GM18502 (cell line): ENCODE measurements around the gene TH.

Source experiments
- ATAC-seq: cut with Tn5 transposase; IDR thresholded peaks from one replicate; pipeline ENCODE4 v1.9.1; 2021; ENCODE audit warnings: mild to moderate bottlenecking; ENCODE audit not compliant: unreplicated experiment, poor library complexity

Gene TH

GRCh38 chr11:2164861-2165555 lies 6.6 kb downstream of the TH start:
- no peak for ATAC-seq

GRCh38 chr11:2164081-2164480 lies 7.5 kb downstream of the TH start:
- no peak for ATAC-seq

DNA sequence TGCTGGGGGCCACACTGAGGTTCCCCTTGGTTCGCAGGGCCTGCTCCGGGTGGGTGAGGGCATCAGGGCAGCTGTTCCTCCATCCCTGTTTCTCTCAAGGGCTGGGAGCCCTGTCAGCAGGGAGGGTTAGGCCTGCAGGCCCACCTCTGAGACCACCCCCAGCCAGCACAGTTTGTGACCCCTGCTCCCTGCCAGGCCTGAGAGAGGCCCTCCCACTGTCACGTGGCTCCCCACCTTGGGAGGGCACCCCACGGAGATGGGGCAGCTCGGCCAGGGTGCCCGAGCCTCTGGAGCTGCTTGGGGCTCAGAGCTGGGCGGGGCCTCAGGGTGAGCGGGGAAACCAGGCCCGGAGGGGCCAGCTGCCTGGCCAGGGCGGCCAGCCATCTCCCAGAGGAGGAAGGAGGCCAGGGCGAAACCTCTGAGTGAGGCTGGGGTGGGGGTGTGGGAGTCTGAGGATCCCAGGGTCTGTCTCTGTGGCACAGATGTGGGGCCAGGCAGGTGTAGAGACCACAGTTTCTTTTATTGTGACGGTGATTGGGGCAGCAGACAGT lies 8.1 kb downstream of the TH start:
- ATAC-seq = no peak

DNA sequence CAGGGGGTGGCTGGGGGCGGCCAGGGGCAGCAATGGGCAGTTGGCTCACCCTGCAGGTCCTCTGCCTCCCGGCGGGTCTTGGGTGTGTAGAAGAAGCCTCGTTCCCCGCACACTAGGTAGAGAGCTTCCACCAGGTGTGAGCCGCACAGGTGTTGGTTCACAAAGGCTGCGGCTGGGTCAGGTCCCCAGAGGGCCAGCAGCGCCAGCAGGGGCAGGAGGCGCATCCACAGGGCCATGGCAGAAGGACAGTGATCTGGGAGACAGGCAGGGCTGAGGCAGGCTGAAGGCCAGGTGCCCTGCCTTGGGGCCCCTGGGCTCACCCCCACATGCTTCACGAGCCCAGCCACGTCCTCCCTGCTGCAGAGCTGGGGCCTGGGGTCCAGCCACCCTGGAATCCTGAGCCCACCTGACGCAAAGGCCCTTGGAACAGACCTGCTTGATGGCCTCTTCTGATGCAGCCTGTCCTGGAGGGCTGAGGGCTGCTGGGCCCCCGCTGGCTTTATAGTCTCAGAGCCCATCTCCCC lies 10.8 kb downstream of the TH start, which contains the start of gene INS:
Gene INS (minus strand): TSS at position 474 of the 524 bp plus-strand sequence. CDS start 238 bp downstream, at position 236.
- ATAC-seq = no peak

DNA sequence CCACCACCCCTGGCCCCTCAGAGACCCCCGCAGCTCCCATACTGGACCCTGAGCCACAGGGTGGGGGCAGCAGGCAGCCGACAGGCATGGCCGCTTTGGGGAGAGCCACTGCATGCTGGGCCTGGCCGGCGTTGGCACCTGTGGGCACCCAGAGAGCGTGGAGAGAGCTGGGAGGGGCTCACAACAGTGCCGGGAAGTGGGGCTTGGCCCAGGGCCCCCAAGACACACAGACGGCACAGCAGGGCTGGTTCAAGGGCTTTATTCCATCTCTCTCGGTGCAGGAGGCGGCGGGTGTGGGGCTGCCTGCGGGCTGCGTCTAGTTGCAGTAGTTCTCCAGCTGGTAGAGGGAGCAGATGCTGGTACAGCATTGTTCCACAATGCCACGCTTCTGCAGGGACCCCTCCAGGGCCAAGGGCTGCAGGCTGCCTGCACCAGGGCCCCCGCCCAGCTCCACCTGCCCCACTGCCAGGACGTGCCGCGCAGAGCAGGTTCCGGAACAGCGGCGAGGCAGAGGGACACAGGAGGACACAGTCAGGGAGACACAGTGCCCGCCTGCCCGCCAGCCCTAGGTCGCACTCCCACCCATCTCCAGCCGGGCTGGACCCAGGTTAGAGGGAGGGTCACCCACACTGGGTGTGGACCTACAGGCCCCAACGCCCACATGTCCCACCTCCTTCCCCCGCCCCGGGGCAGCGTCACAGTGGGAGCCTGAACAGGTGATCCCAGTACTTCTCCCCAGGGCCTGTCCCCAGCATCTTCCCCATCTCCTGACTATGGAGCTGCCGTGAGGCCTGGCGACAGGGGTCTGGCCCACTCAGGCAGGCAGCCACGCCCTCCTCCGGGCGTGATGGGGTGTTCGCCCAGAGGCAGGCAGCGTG lies 11.8 kb downstream of the TH start:
- no peak for ATAC-seq

DNA sequence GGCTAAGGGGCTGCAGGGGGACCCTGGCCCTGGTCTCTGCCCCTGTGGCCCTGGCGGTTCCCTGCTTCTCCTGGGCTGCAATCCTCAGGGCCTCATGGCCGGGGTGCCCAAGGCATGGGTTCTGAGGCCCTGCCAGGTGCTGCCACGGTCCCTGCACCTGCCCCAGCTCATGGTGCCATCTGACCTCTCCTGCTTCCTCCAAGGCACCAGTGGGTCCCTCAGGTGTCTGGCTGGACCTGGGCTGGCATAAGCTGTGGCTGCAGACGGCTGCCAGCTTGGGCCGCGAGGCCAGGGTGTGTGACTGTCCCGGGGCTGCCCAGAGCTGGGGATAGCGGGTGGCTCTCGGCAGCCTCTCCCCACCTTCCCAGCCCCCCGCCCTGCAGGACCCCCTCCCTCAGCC lies 12.6 kb downstream of the TH start:
- ATAC-seq = no peak

DNA sequence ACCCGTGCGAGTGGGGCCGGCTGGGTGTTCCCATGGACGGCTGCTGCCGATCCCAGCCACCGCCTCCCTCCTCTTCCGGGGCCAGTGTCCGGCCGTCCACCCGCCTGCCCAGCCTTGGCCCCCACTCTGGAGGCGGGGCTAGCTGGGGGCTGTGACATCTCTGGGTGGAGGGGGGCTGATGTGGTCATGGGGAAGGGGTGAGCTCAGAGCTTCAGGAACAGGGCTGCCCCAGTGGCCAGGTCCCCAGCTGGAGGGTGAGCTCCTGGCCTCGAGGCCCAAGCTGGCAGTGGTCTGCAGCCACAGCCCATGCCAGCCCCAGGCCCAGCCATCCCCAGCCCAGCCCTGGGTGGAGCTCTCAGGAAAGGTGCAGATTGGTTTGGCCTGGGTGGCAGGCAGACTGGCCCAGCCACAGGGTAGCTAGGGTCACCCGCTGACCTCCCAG lies 13.3 kb downstream of the TH start:
- no peak for ATAC-seq

DNA sequence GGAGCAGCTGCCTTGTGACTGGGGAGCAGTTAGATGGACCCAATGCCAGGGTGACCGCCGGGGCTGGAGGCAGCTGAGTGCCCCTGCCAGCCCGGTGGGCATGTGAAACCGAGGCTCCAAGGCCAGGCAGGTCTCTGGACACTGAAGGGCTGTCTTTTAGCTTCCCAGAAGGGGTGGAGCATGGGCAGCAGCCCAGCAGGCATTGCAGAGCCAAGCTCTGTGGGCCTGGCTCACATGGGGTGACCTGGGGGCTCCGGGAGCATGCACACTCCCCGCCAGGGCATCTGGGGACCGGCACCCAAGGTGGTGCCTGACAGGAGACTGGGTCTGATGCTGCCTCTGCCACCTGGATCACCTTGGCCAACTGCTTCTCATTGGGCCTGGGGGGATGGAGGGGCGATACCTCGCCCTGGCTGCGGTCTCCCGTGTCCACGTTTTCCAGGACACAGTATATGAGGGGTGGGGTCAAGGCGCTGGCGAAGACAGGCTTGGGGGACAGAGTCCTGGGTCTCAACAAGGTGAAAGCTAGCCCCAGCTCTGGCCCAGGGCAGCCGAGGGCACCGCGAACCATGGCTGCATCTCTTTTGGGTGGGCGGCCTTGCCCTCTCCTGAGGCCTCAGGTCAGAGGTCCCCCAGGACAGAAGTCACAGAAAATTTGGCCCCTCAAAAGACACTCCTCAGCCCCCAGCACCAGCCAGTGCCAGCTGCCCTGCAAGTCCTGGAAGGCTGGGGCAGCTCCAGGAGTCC lies 14.1 kb downstream of the TH start:
- ATAC-seq = no peak

GRCh38 chr11:2156416-2157182 lies 15.0 kb downstream of the TH start:
- no peak for ATAC-seq

DNA sequence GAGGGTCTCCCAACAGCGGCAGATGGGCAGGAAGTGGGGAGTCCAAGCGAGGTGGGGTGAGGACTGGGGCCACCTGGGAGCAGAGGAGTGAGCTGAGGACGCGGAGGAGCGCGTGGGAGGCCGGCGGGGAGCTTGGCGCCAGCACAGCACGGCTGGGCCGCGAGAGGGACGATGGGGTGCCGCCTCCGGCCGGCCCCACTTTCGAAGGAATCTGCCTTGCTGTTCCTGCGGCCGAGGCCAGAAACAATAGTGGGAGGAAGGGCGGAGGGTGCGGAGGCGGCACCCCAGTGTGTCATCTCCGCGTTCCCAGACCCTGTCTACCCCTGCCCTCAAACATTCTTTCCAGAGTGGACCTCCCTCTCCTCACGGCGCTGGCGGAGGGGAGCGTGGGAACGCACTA lies 16.1 kb downstream of the TH start:
- ATAC-seq = no peak

DNA sequence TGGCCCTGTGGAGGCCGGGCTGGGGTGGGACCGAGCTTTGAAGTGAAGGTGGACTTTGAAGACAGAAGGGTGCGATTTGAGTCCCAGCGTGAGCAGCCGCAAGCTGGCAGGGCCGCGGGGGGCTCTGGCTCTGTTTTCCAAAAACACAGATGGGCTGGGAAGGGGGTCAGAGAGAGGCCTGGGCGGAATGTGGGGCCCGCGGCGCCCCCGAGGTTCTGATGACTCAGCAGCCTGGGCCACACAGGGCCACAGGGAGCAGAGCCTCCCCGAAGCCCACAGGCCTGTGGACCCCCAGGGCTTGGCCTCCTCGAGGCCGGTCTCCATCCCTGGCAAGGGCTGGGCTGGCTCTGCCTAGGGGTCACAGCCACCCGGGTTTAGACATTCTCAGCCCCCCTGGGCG lies 16.7 kb downstream of the TH start:
- ATAC-seq = no peak

GRCh38 chr11:2154195-2154585 lies 17.4 kb downstream of the TH start:
- no peak for ATAC-seq

- no peak for ATAC-seq
Observed at GRCh38 chr11:2153581-2154194, 17.9 kb downstream of the TH start.

DNA sequence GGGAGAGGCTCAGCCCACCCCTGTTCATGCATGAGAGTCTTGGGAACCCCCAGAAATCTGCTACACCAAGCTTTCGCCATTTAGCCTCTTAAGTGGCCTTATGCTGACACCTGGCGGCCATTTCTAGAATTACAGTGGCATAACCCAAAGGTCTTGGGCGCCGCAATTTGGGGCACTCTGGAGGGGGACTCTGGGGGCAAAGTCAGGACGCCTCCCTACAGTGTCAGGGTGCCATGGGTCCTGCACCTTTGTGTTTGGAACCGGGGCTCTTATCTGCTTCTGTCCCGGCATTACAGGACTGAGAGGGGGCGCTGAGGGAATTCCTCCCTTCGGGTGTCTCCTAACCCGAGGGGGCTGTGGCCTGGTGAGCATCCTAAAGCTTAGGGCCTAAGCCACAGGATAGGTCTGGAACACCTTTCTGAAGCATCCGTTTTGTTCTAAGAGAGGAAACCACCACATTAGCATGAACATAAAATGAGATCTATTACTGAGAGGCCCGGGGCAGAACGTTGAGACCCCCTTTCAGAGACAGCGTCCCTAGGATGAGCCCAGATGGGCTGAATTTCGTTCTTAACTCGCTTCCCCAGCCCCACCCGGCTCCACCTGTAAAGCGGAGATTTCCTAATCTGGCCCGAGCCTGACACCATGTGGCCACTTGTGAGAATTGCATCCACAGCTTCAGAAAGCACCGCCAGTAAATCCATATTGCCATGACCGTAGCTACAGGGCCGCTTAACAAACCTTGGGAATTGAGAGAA lies 19.9 kb downstream of the TH start:
- ATAC-seq = no peak

- no peak for ATAC-seq
Observed at GRCh38 chr11:2149864-2150847, 21.5 kb downstream of the TH start.

- no peak for ATAC-seq
Observed at GRCh38 chr11:2149460-2149859, 22.2 kb downstream of the TH start.

- ATAC-seq = no peak
Observed at GRCh38 chr11:2148595-2148994, 23.0 kb downstream of the TH start.
